HepG2 (cell line): ENCODE results near the gene SLC24A5. TPM values are rescaled to one million over a fixed set of nuclear protein-coding genes. Genes with fewer than 3 reads are reported as not detected.
A peak's percentile ranks its signal among the peaks of the same experiment; 100 is the strongest.

Experiments
- ATF7-NPFF ChIP-seq: sonication (generic); formaldehyde crosslinking; IDR thresholded peaks from 2 replicates; pipeline ENCODE4 v1.8.1; 2023; ENCODE audit warnings: mild to moderate bottlenecking, low read depth, missing genetic modification reagents, moderate library complexity
- GABPA ChIP-seq, 2 experiments: IDR thresholded peaks; 2 replicates each; pipeline ENCODE4 v1.6.1; 2011 to 2016; ENCODE audit warnings: low read depth in 2 of 2, low read length in 1 of 2, missing biosample characterization in 1 of 2, missing genetic modification characterization in 1 of 2
- GZF1 ChIP-seq: sonication (generic); formaldehyde crosslinking; IDR thresholded peaks from 2 replicates; pipeline ENCODE4 v1.5.1; 2020; ENCODE audit warnings: mild to moderate bottlenecking, missing genetic modification reagents
- HNRNPH1 ChIP-seq: fragments of 200-400 bp; formaldehyde crosslinking; optimal IDR thresholded peaks from 2 replicates; pipeline ENCODE3; 2017; ENCODE audit warnings: mild to moderate bottlenecking, low read depth, low read length
- ISX ChIP-seq: sonication (generic); formaldehyde crosslinking; conservative IDR thresholded peaks from 2 replicates; pipeline ENCODE4 v1.5.0; 2020; ENCODE audit warnings: missing genetic modification reagents
- MXI1 ChIP-seq: IDR thresholded peaks from 3 replicates; pipeline ENCODE4 v1.6.1; 2012; ENCODE audit warnings: low read depth, low read length, inconsistent platforms, borderline replicate concordance
- NPAS2 ChIP-seq: sonication (generic); formaldehyde crosslinking; IDR thresholded peaks from 2 replicates; pipeline ENCODE4 v1.8.0; 2022; ENCODE audit warnings: mild to moderate bottlenecking, missing genetic modification reagents, borderline replicate concordance
- RBFOX2 ChIP-seq: fragments of 200-400 bp; formaldehyde crosslinking; IDR thresholded peaks from 2 replicates; pipeline ENCODE4 v1.6.1; 2017; ENCODE audit warnings: low read depth, mild to moderate bottlenecking, low read length
- REL ChIP-seq: sonication (generic); formaldehyde crosslinking; conservative IDR thresholded peaks from 2 replicates; pipeline ENCODE4 v1.8.0; 2022; ENCODE audit warnings: mild to moderate bottlenecking, missing genetic modification reagents, moderate library complexity
- SMAD1 ChIP-seq: sonication (generic); formaldehyde crosslinking; IDR thresholded peaks from 2 replicates; pipeline ENCODE4 v1.4.0; 2020; ENCODE audit warnings: missing genetic modification reagents, low read depth, mild to moderate bottlenecking, borderline replicate concordance
- SNAI1 ChIP-seq: sonication (generic); formaldehyde crosslinking; IDR thresholded peaks from 2 replicates; pipeline ENCODE4 v1.5.0; 2020; ENCODE audit warnings: mild to moderate bottlenecking, missing genetic modification reagents, borderline replicate concordance
- TOPORS ChIP-seq: sonication (generic); formaldehyde crosslinking; IDR thresholded peaks from 2 replicates; pipeline ENCODE4 v1.8.0; 2023; ENCODE audit warnings: mild to moderate bottlenecking, missing genetic modification reagents
- ZBTB21 ChIP-seq: sonication (generic); formaldehyde crosslinking; IDR thresholded peaks from 2 replicates; pipeline ENCODE4 v1.4.0; 2020; ENCODE audit warnings: missing genetic modification reagents
- ZBTB3 ChIP-seq: sonication (generic); formaldehyde crosslinking; IDR thresholded peaks from 2 replicates; pipeline ENCODE4 v1.4.0; 2020; ENCODE audit warnings: low read depth, mild to moderate bottlenecking, moderate library complexity, missing genetic modification reagents, borderline replicate concordance
- ZFX ChIP-seq: sonication (generic); formaldehyde crosslinking; IDR thresholded peaks from 2 replicates; pipeline ENCODE4 v1.4.0; 2020; ENCODE audit warnings: mild to moderate bottlenecking, low read depth, missing genetic modification reagents, moderate library complexity
- ZKSCAN8 ChIP-seq: IDR thresholded peaks from 2 replicates; pipeline ENCODE4 v1.6.1; 2016; ENCODE audit warnings: borderline replicate concordance, missing genetic modification reagents, missing compliant biosample characterization
- ZNF101 ChIP-seq: sonication (generic); formaldehyde crosslinking; IDR thresholded peaks from 2 replicates; pipeline ENCODE4 v1.4.0; 2020; ENCODE audit warnings: mild to moderate bottlenecking, low read depth, missing genetic modification reagents, borderline replicate concordance
- ZNF589 ChIP-seq: sonication (generic); formaldehyde crosslinking; conservative IDR thresholded peaks from 2 replicates; pipeline ENCODE4 v1.8.0; 2022; ENCODE audit warnings: mild to moderate bottlenecking, moderate library complexity, missing genetic modification reagents
- polyA plus RNA-seq, 8 experiments: library from polyadenylated mRNA; depleted of rRNA in 3 of 8; stranded (reverse) in 7 of 8; unstranded in 1 of 8; fragments of >200 nt; fragmentation: Illumina TruSeq in 4 of 8; extraction: Trizol in 4 of 8; gene quantifications; 2 replicates each; pipeline versions ENCODE4 v1.2.1 to v1.2.3, GENCODE V29; 2011 to 2016; ENCODE audit warnings: low read depth in 4 of 8, missing spikeins in 1 of 8, mixed read lengths in 1 of 8; ENCODE audit not compliant: insufficient read depth in 1 of 8
- total RNA-seq, 5 experiments: library from RNA; depleted of rRNA; stranded (reverse); fragments of >200 nt; fragmentation: Illumina TruSeq; extraction: Trizol; gene quantifications; 2 replicates each; pipeline ENCODE4 v1.2.3, GENCODE V29; 2016; ENCODE audit warnings: low read depth in 1 of 5
- TF ChIP-seq, protein P1 (sequence below): IDR thresholded peaks from 2 replicates; pipeline ENCODE4 v1.6.1; 2012; ENCODE audit warnings: low read depth, low read length, improper control_type of control experiment
- TF ChIP-seq, protein P2 (sequence below): sonication (generic); formaldehyde crosslinking; IDR thresholded peaks from 2 replicates; pipeline ENCODE4 v1.4.0; 2020; ENCODE audit warnings: mild to moderate bottlenecking, low read depth, missing genetic modification reagents
- TF ChIP-seq, protein P3 (sequence below): sonication (generic); formaldehyde crosslinking; IDR thresholded peaks from 2 replicates; pipeline ENCODE4 v1.8.0; 2022; ENCODE audit warnings: missing genetic modification reagents, mild to moderate bottlenecking, moderate library complexity, borderline replicate concordance
- TF ChIP-seq, protein P4 (sequence below): sonication (generic); formaldehyde crosslinking; IDR thresholded peaks from 2 replicates; pipeline ENCODE4 v1.8.0; 2022; ENCODE audit warnings: mild to moderate bottlenecking, missing genetic modification reagents, moderate library complexity

The SLC24A5 gene
- total and polyA plus RNA-seq, 2 of the 13 experiments (the other 11 are each of a cell fraction or from before 2014, with no cell fraction given), result not detected

DNA sequence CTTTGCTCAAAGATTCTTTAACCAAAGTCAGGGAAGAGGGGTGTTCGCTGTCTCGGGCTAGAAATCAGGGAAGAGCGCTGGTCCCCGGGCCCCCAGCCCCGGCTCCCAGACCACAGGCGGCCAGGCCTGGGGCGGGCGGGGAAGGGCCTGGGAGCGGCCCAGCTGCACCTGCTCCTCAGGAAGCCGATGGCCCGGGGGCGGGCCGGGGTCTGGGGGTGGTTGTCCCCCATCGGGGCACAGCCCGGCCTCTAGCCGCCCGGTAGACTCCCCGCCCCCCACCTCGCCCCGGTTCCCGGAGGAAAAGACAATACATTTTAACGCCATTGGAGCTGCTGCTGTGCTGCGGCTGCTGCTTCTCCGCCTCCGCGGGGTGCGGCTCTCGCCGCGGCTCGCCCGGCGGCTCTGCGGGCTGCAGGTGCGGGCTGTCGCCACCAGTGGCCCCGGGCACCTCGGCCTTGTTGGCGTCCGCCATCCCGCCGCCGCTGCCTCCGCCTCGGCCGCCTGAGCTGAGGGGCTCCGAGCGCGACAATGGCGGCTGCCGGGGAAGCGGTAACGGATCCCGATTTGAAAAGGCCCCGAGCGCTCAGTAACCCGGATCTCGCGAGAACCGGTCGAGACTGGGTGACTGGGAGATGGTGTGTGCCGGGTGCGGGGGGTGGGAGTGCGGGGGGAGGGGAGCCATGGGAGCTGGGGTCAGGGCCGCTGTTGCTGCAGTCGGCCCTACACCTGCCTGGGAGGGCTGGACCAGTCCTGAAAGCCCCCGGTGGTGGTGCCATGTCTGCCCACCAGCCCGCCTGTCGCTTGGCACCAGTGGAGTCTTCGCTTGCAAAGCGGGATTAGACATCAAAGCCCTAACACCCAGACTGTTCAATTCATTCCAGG lies 57.2 kb downstream of the SLC24A5 start, which contains the start of gene MYEF2 (continued):
- TF ChIP-seq HNRNPH1, result no peak
- TF ChIP-seq GZF1, result no peak
- TF ChIP-seq, protein P1, sequence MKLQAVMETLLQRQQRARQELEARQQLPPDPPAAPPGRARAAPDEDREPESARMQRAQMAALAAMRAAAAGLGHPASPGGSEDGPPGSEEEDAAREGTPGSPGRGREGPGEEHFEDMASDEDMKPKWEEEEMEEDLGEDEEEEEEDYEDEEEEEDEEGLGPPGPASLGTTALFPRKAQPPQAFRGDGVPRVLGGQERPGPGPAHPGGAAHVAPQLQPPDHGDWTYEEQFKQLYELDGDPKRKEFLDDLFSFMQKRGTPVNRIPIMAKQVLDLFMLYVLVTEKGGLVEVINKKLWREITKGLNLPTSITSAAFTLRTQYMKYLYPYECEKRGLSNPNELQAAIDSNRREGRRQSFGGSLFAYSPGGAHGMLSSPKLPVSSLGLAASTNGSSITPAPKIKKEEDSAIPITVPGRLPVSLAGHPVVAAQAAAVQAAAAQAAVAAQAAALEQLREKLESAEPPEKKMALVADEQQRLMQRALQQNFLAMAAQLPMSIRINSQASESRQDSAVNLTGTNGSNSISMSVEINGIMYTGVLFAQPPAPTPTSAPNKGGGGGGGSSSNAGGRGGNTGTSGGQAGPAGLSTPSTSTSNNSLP, result no peak
- TF ChIP-seq ZNF101 (CRISPR knock-in tag), result no peak
- TF ChIP-seq, protein P2, sequence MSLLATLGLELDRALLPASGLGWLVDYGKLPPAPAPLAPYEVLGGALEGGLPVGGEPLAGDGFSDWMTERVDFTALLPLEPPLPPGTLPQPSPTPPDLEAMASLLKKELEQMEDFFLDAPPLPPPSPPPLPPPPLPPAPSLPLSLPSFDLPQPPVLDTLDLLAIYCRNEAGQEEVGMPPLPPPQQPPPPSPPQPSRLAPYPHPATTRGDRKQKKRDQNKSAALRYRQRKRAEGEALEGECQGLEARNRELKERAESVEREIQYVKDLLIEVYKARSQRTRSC (CRISPR knock-in tag), result no peak
- 0 out of 2 replicates have a peak, but pooled peaks have one; percentile 43 for TF ChIP-seq REL
- TF ChIP-seq ZBTB21 (CRISPR knock-in tag), result no peak
- no peak for TF ChIP-seq ZKSCAN8 (CRISPR knock-in tag)
- TF ChIP-seq ZNF589 (CRISPR knock-in tag), result 0 out of 2 replicates have a peak, but pooled peaks have one; percentile 64
- no peak for TF ChIP-seq SNAI1 (CRISPR knock-in tag)
- TF ChIP-seq ZFX (CRISPR knock-in tag), result peak; percentile 77
- TF ChIP-seq SMAD1, result no peak
- no peak for TF ChIP-seq GABPA (IDR thresholded peaks at IDR 0.05; ENCODE audit: low read depth, low read length)
- TF ChIP-seq GABPA (CRISPR knock-in tag; IDR thresholded peaks at IDR 0.05; ENCODE audit: low read depth), result no peak
- 0 out of 2 replicates have a peak, but pooled peaks have one; percentile 51 for TF ChIP-seq TOPORS (CRISPR knock-in tag)
- no peak for TF ChIP-seq ZBTB3 (CRISPR knock-in tag)
- peak; percentile 71 for TF ChIP-seq ATF7-NPFF (CRISPR knock-in tag)
- TF ChIP-seq, protein P3, sequence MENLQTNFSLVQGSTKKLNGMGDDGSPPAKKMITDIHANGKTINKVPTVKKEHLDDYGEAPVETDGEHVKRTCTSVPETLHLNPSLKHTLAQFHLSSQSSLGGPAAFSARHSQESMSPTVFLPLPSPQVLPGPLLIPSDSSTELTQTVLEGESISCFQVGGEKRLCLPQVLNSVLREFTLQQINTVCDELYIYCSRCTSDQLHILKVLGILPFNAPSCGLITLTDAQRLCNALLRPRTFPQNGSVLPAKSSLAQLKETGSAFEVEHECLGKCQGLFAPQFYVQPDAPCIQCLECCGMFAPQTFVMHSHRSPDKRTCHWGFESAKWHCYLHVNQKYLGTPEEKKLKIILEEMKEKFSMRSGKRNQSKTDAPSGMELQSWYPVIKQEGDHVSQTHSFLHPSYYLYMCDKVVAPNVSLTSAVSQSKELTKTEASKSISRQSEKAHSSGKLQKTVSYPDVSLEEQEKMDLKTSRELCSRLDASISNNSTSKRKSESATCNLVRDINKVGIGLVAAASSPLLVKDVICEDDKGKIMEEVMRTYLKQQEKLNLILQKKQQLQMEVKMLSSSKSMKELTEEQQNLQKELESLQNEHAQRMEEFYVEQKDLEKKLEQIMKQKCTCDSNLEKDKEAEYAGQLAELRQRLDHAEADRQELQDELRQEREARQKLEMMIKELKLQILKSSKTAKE (CRISPR knock-in tag), result no peak; the same call in 1 of the 2 replicates
- TF ChIP-seq, protein P4, sequence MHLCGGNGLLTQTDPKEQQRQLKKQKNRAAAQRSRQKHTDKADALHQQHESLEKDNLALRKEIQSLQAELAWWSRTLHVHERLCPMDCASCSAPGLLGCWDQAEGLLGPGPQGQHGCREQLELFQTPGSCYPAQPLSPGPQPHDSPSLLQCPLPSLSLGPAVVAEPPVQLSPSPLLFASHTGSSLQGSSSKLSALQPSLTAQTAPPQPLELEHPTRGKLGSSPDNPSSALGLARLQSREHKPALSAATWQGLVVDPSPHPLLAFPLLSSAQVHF (CRISPR knock-in tag), result 0 out of 2 replicates have a peak, but pooled peaks have one; percentile 43
- peak; percentile 70 for TF ChIP-seq RBFOX2
- peak; percentile 49; the same call in 1 of the 3 replicates for TF ChIP-seq MXI1
- no peak for TF ChIP-seq ISX
- no peak for TF ChIP-seq NPAS2
